AG08395 (cell line): ENCODE results near the gene SRSF9.
"Not testable (repeated sequence)": the region's sequence is repeated elsewhere in the genome, so short reads cannot be mapped to it uniquely, and the experiment has no call there.

ENCODE experiments used
- DNase-seq: peaks from one replicate; pipeline ENCODE4 v3.0.0; 2012; ENCODE audit warnings: mixed read lengths, low spot score

Gene SRSF9

DNA sequence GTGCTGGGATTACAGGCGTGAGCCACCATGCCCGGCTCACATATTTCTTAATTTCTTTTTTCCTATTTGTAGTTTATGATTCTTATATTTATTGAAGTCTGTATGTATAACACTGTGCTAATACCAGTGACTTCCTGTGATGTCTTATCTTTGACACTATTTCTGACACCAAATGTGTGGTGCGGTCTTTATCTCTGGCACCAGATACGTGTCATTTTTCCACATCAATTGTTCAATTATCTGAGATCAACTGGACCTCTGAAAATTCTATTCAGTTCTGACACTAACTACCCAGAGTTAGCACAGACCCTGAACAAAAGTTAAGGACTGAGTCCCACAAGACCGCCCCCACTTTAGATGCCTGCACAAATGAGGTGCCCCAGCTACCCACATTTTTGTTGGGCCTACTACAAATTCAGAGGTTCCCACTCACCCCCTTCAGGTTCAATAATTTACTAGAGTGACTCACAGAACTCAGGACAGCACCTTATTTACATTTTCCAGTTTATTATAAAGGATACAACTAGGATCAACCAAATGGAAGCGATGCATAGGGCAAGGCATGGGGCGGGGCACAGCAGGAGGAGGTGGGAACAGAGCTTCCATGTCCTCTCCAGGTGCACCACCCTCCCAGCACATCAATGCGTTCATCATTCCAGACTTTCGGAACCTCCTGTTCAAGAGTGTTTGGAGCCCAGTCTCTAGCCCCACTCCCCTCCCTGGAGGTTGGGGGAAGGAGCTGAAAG lies 11.6 kb upstream of the SRSF9 start:
- DNase-seq: no peak

DNA sequence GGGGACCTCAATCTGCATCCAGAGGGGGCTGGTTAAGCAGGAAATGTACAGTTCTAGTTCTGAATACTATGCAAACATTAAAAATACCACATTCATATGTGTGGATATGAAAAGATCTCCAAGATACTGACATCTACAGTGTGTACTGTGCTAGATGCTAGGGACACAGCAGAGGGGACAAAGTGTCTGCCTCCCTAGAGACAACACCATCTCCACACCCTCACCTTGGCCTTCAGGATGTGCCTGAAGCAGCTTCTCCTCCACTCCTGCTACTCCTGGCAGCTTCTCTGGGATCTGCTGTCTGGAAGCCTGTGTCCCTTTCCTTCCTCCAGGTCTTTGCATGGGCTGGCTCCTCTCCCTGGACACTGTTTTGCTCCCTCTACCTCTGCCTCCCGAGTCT lies 10.7 kb upstream of the SRSF9 start:
- DNase-seq: no peak

DNA sequence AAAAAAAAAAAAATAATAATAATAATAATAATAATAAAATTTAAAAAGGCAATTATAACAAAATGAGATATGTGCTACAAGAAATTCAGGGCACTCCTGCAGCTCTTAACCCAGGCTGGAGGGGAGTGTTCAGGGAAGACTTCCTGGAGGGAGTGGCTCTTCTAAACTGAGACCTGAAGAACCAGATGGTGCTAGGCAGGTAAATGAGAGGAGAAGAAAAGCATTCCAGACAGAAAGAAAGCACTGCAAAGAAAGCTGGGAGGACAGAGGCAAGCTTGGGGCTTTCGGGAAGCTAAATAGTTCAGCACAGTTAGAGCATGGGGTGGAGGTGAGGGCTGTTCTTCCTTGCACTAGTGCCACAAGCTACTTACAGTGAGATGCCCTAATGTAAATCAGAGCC lies 9.9 kb upstream of the SRSF9 start:
- no peak for DNase-seq

DNA sequence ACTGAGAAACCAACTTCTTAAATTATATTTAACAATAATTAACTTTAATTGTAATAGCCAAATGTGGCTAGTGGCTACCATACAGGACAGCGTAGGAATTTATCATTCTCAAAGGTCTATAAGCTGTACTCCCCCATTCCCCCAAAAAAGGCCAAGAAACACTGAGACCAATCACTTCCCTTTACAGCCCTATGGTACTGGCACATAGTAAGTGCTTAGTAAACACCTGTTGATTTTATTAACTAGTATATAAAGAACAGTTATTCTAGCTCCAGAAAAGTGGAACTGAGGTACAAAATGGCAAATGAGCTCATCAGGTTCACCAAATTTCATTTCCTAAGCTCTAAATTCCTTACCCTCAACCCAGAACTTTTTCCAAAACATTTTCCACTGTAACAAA lies 6.1 kb upstream of the SRSF9 start:
- DNase-seq: no peak

DNA sequence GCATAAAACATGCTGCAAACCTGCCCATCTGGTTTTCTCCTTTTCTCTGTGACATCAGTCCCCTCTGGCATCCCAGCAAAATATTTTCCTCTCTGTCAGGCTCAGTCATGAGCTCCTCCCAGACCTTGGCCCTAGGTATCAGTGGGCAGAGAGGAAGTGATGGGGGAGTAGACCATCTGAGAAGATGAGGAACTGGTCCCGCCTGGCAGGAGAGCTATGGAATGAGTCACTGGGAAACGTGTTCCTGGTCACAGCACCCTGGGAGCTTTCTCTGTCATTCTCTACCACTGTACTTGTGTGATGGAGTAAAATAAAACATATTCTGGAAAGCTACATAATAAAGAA lies 5.0 kb upstream of the SRSF9 start:
- DNase-seq: peak; percentile 80

DNA sequence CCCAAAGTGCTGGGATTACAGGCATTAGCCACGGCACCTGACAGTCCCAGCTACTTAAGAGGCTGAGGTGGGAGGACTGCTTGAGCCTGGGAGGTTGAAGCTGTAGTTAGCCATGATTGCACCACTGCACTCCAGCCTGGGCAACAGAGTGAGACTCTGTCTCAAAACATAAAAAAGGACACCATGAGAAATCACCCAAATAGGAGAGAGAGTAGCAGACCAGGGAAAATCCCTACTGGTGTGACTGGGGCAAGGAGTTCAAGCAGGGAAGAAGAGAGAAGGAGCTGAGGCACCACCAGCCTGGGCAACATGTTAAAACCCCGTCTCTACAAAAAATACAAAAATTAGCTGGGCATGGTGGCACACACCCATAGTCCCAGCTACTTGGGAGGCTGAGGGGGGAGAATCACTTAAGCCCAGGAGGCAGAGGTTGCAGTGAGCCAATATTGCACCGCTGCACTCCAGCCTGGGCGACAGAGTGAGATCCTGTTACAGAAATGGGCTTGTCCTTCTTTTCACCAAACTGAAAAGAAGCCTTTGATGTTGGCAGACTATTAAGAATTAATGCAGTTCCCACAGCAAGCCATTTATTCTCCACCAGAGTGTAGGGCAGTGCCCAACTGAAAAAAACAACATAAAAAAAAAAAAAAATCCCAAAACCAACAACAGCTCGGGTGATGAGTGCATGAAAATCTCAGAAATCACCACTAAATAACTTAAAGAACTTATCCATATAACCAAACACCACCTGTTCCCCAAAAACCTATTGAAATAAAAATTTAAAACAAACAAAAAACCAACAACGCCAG lies 4.5 kb upstream of the SRSF9 start:
- DNase-seq: no peak

DNA sequence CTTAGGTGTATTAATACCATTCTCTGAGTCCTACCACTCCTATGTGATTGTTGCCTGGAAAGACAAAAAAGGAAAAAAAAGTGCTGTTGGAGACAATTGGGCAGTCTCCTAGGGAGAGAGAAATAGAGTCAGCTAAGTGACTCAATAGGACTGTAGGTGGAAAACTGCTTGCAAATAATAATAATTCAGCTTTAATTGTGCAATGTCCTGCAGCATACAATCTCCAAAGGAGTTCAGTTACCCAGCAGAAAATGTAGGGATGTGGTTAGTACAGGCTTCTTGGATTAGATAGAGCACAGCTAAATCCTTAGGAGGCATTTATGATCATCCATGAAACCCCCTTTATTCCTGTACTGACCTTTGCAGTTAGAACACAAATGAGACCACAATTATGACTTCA lies 3.0 kb upstream of the SRSF9 start:
- no peak for DNase-seq

DNA sequence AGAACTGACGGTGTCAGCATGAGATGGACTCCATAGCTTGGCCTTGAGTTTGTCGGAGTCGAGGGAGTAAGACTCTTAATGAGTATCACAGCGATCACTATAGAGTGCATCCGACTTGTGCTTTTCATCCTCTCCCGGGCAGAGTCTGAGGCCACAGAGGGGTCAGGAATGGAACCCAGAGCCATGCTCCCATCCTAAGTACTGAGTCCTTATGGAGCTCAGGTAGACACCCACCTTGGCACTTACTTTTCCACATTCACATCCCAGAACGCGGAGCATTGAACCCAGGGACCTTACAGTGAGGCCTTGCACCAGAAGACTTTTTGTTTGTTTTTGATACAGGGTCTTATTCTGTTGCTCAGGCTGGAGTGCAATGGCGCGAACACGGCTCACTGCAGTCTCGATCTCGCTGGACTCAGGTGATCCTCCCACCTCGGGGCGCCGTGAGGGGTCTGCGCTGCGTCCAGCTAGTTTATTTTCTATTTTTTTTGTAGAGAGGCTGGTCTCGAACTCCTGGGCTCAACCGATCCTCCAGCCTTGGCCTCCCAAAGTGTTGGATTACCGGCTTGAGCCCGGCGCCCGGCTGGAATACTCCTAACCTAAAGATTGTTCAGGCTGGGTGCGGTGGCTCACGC lies 719 bp upstream of the SRSF9 start:
- DNase-seq: peak; percentile 22

DNA sequence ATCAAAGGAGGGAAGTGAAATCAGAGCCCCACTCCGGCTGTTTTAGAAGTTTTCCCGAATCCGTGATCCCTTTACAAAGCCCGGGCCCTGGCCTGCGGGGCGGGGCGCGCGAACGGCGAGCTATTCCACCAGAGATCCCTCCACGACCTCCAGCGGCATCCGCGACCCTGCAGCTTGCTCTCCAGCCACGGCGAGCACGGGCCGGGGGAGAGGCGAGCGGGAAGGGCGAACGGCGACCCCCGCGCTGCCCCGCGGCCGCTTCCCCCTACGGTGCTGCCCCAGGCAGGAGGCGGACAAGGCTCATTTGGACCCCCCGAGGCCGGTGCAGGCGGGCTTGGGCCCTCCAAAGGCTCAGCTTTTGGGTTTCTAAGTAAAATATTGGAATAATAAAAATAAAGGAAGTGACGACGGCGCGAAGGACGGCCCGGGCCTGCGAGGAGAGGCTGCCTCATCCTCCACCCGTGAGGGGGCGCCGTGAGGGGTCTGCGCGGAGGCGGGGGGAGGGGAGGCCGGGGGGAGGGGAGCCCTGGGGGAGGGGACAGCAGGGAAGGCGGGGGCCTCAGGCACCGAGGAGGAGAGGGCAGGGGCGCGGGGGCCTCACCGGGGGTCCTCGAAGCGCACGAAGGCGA lies 613 bp downstream of the SRSF9 start:
- DNase-seq: no peak

DNA sequence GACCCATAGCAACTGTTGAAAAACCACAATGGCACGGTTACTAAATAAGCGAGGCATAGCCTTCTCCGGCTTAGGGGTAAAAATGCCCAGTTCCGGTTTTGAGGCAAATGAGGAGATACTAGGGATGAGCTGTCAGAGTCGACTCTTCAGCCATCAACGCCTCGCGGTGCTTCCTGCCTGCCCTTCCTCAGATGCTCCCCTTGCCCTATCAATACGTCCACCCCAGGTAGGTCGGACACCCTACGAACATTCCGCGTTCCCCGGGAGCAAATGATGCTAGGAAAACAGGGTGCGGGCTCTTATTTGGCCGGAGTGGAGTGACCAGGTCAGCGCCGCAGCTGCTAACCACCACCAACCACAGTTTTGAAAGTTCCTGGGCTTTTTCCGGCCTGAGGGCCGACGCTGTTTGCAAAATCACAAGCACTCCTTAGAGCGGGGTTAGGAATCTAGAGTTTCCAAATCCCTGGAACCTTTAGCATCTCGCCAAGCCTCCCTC lies 1.2 kb downstream of the SRSF9 start:
- DNase-seq: peak; percentile 50

DNA sequence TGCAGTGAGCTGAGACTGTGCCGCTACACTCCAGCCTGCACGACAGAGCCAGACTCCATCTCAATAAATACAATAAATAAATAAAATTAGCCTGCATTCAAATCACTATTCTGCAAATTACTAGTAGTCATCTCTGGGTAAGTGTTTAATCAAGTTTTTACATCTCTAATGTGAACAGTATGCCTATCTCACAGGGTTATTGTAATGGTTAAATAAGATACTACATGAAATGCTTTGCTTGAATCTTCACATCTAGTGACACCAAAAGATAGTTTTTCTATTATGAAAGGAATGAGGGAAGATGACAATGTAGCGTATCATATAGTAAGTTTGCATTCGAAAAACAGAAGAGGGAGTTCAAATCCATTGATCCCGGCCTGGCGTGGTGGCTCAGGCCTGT lies 2.1 kb downstream of the SRSF9 start:
- no peak for DNase-seq

DNA sequence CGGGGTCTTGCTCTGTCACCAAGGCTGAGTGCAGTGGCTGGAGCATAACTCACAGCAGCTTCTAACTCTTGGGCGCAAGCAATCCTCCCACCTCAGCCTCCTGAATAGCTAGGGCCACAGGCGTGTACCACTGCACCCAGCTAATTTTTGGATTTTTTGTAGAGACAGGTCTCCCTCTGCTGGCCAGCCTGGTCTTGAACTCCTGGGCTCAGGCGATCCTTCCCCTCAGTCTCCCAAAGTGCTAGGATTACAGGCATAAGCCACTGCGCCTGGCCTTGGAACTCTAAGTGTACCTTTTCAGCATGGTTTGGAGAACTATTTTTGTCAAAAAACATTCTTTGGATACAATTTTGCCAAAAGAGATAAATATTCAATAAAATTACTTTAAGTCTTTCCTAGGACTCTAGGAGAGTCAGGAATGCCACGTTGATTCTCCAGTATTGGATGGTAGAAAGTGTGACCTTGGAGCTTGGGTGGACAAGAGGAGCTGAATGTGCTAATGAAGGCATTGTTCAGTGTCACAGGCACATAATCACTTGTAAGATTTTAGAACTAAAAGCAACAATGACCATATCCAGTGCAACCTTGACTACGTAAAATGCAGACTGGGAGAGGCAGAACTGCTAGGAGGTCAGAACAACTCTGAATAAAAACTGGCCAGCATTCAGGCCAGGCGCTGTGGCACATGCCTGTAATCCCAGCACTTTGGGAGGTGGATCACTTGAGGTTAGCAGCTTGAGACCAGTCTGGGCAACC lies 2.8 kb downstream of the SRSF9 start:
- no peak for DNase-seq

DNA sequence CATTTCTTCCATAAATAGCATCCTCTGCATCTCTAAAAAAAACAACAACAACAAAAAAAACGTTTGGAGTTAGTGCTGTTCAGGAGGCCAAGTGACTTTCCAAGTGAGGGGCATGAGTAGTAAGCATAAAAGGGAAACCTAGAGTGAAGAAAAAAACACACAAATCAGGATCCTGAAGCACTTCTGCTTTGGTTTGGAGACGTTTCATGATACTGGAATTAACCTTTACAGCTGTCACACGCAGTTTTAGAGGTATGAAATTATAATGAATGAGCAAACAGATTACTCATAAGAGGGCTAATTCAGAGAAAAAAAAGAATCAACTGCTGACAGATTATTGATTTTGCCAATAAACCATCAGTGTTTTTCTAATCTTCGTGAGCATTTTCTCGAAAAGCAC lies 3.8 kb downstream of the SRSF9 start:
- DNase-seq: no peak

DNA sequence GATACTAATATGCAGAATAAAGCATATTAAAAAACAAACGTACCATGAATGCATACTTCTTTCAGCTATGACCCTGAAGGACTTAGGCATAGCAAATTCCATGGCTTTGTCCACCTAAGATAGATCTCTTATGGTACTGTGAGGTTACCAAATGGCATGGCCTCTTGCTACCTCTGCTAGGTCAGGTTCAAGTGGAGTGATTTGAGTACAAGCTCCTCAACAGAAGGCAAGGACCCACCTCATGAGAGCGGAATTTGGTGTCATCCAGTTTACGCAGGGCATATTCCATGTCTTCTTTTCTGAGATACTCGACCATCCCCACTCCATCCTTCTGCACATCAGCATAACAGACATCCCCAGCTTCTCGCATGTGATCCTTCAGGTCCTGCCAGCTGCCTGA lies 5.8 kb downstream of the SRSF9 start:
- no peak for DNase-seq

DNA sequence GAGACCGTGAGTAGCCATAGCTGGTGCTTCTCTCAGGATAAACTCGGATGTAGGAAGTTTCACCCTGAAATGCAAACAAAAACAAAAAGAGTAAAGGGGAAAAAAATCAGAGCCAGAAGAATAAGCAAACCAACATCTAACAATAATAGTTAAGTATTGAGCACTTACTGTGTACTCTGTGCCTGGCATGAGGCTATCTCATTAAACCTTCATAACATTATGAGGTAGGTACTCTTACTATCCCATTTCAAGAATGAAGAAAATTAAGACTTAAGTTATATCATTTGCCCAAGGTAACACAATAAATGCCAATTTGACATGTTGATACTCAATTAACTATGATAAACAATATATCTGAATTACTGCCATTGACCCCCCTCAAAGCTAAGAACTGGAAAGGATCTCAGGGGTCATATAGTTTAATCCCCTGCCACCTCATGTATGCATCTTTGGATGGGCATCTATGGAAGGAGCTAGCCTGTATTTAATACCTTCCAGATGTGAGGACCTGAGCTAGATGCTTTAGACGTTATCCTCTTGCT lies 7.4 kb downstream of the SRSF9 start:
- DNase-seq: no peak

DNA sequence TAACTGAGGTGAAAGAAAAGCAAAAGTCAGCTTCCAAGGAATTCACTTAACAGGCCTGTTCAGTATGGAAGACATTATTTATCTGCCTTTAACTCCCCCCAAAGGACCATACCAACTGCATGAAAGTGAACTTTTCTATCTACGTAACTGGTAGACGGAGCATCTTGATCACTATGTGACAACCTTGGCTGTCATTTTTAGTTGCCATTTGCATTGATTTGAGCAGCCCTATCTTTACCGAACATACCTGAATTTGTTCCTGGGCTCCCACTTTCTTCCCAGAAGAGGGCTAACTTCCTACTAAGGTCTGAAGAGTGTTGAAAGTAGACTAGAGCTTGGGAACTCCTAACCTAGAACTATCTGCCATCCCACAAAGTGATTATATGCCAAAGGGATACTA lies 9.4 kb downstream of the SRSF9 start:
- DNase-seq: no peak

DNA sequence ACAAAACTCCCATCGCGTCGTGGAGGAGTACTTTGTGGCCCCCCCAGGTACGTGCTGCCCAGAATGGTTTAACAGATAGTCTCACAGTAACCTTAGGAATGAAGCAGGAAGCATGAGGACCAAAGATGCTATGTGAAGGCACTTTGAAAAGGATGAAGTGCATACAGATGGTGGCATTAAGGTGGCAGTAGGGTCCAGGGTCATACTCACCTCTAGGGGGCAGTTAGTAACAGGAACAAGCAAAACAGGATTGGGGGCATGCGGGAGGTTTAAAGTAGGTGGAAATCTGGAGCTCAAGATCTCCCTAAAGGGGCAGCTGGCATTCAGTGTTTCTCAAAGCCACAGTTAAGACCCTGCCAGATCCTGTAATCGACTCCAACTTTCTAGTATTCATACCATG lies 12.4 kb downstream of the SRSF9 start:
- no peak for DNase-seq

DNA sequence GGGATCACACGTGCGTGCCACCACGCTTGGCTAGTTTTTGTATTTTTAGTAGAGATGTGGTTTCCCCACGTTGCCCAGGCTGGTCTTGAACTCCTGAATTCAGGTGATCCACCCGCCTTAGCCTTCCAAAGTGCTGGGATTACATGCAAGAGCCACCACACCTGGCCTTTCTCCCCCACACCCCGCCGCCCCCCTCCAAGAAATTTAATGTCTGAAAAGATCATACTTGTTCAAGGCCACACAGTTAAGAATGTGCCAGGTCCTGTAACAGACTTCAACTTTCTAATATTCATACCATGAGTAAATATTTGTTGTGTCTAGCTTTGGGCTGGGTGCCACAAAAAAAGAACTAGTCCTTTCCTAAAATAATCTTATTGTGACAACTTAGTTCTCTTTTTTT lies 14.2 kb downstream of the SRSF9 start:
- no peak for DNase-seq

DNA sequence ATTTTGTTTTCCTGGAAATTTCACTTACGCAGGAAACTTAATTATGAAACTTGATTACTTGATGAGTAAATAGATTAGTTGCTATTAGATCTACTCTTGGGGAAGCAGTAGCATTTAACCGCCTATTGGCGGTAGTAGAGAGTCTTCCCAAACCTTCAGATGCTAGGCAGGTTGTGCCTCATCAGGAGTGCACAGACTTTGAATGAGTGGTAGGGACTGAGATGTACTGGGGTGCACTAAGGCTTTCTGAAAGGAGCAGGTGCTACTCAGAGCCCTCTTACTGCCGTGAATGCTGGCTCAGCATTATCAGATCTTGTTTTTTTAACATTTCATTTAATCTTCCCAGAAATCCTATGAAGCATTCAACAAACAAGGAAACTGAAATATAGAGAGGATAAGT lies 15.6 kb downstream of the SRSF9 start:
- peak; percentile 51 for DNase-seq

DNA sequence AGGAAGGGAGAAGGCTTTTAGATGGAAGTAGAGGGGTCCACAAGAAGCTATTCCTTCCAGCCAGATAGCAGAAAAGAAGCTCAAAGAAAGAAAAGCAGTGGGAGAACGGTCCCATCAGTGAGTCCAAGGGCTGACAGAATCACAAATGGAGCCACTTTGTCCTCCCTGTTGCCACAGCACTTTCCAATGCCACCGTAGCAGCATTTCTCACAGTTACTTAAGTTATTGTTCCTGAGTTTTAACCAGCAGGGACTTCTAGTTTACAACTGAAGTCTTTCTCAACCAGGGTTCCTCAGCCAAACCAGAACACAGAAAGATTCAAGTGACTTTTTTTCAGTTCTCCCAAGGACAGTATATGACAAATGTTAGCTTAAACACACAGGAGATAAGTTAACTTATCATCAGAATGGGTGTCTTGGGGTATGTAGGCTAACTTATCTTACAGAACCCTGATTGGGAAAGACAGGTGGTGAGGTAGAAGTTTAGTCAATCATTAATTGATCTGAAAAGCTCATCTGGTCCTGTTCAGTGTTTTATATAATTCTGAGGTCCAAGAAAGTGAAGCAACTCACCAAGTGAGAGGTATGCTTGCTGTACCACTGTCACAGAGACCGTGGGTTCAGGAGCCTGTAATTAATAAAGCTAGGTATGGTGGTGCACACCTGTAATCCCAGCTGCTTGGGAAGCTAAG lies 16.3 kb downstream of the SRSF9 start:
- DNase-seq: no peak

DNA sequence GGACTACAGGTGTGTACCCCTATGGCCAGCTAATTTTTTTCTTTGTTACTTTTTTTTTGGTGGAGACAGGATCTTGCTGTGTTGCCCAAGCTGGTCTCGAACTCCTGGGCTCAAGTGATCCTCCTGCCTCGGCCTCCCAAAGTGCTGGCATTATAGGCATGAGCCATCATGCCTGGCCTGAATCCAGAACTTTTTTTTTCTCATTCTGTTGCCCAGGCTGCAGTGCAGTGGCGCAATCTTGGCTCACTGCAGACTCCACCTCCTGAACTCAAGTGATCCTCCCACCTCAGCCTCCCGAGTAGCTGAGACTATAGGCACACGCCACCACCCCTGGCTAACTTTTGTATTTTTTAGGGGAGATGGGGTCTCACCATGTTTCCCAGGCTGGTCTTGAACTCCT lies 17.0 kb downstream of the SRSF9 start:
- not testable (repeated sequence) for DNase-seq
